ENCODE results near the gene FGF14. TPM values are rescaled to one million over a fixed set of nuclear protein-coding genes. Genes with fewer than 3 reads are reported as not detected.

FGF14 gene
- total and polyA plus RNA-seq, 2 of the 4 experiments (the other 2 are of a cell fraction): under 0.01 TPM; not detected in 1

- DNase-seq (no peak), ATAC-seq (ENCODE audit: low read depth) (no peak)
- Histone ChIP-seq H3K9me1 (ENCODE audit: insufficient read depth, low read length) (no peaks in the 10 kb centered on the region), H2BK15ac (ENCODE audit: low read depth, low read length) (no peak overlapping the region), H4K91ac (ENCODE audit: insufficient read depth, low read depth, low read length) (no peak overlapping the region), H2AK9ac (replicated peaks; ENCODE audit: low read depth, low read length, poor library complexity) (no peak overlapping the region), H3K27me3 (ENCODE audit: control insufficient read depth, insufficient read depth, low read length) (no peaks in the 10 kb centered on the region), H3K18ac (ENCODE audit: low read depth, low read length) (no peak overlapping the region), H3K14ac (replicated peaks; ENCODE audit: low read depth, low read length) (no peak overlapping the region), H2AK5ac (ENCODE audit: low read depth, low read length) (no peak overlapping the region), H2BK20ac (ENCODE audit: low read depth, low read length) (no peak overlapping the region), H3K23ac (ENCODE audit: low read depth, low read length) (no peak overlapping the region), H2BK120ac (ENCODE audit: low read depth, low read length) (no peak overlapping the region), H3K4me1 (ENCODE audit: control insufficient read depth, insufficient read depth, low read length) (no peaks in the 10 kb centered on the region), H3K9me3 (ENCODE audit: control insufficient read depth, insufficient read depth, low read length) (no peaks in the 10 kb centered on the region), H3K4ac (ENCODE audit: low read depth, low read length) (no peak overlapping the region), H3K27ac (ENCODE audit: insufficient read depth, low read length) (no peak overlapping the region), H3K4me2 (ENCODE audit: low read depth, low read length) (no peak overlapping the region), H2AFZ (replicated peaks; ENCODE audit: low read length, poor library complexity) (no peak overlapping the region), H4K20me1 (ENCODE audit: insufficient read depth, low read length) (no peaks in the 10 kb centered on the region), H3K56ac (ENCODE audit: extremely low read depth, insufficient read depth, low read length) (no peak overlapping the region), H3K79me1 (ENCODE audit: low read depth in 1 of 2, low read length in 2 of 2) (no peaks in the 10 kb centered on the region), H3K4me3 (ENCODE audit: insufficient read depth, low read depth, low read length) (no peak overlapping the region), H3K36me3 (ENCODE audit: control insufficient read depth, insufficient read depth, low read length) (no peaks in the 10 kb centered on the region), H3K9ac (ENCODE audit: low read depth, low read length) (no peak overlapping the region), H4K8ac (ENCODE audit: low read depth in 2 of 2, low read length in 2 of 2) (no peak overlapping the region), H4K5ac (ENCODE audit: low read depth, low read length) (no peak overlapping the region), H2BK5ac (ENCODE audit: low read depth, low read length, poor library complexity, severe bottlenecking) (no peak overlapping the region)
- ChIA-PET POLR2A (ENCODE audit: unreplicated experiment) (no interaction called here), CTCF (interaction anchor here (0.5 kb wide), 1 partner anchor 860 kb away, joined by 5 read pairs; no protein-coding TSS in a partner anchor)
- no peak for TF ChIP-seq RAD21 (IDR thresholded peaks at IDR 0.05; ENCODE audit: low read length)
- TF ChIP-seq CEBPB (IDR thresholded peaks at IDR 0.05; ENCODE audit: low read depth, low read length): no peak
- TF ChIP-seq BHLHE40 (IDR thresholded peaks at IDR 0.05; ENCODE audit: low read depth, low read length): no peak
- no peak for TF ChIP-seq MAZ (IDR thresholded peaks at IDR 0.05; ENCODE audit: borderline replicate concordance, low read depth, low read length)
- no peak for TF ChIP-seq MAFK (IDR thresholded peaks at IDR 0.05; ENCODE audit: low read depth, low read length)
- TF ChIP-seq RCOR1 (IDR thresholded peaks at IDR 0.05; ENCODE audit: insufficient replicate concordance, low read length): no peak
- no peak for TF ChIP-seq FOS (IDR thresholded peaks at IDR 0.05; ENCODE audit: low read depth, low read length)
- no peak for TF ChIP-seq CHD1 (IDR thresholded peaks at IDR 0.05; ENCODE audit: low read depth, low read length)
- TF ChIP-seq MXI1 (IDR thresholded peaks at IDR 0.05; ENCODE audit: borderline replicate concordance, low read depth, low read length): no peak
- no peak for TF ChIP-seq ELK1 (IDR thresholded peaks at IDR 0.05; ENCODE audit: borderline replicate concordance, low read depth, low read length)
- TF ChIP-seq USF2 (IDR thresholded peaks at IDR 0.05; ENCODE audit: low read depth, low read length): no peak
- no peak for TF ChIP-seq SMC3 (IDR thresholded peaks at IDR 0.05; ENCODE audit: low read depth, low read length)
- TF ChIP-seq POLR2A (IDR thresholded peaks at IDR 0.05; ENCODE audit: low read depth, low read length): no peak
- no peak for TF ChIP-seq RFX5 (IDR thresholded peaks at IDR 0.05; ENCODE audit: low read depth, low read length)
- no peak for TF ChIP-seq NFE2L2 (IDR thresholded peaks at IDR 0.05; ENCODE audit: low read depth, low read length)
- no peak for TF ChIP-seq CTCF (conservative IDR thresholded peaks at IDR 0.05; ENCODE audit: low read depth, low read length)
- no CpG with 5 or more reads among the region's 4 CpGs for WGBS, 2 experiments (ENCODE audit: extremely low coverage in 2 of 2, insufficient read length in 1 of 2)
- intact Hi-C loops (cut with micrococcal nuclease) (no loop called here), in situ Hi-C loops (cut with MboI; ENCODE audit: low sequenced_read_pairs) (no loop called here), dilution Hi-C loops (cut with HindIII; ENCODE audit: low sequenced_read_pairs, unreplicated experiment) (no loop called here)
- no TSS peak for BruUV-seq (replicated peaks)
Measured at GRCh38 chr13:101988140-101988539, 413.7 kb downstream of the FGF14 start.

Data from IMR-90 (cell line).